H54 (cell line): ENCODE measurements around the gene ATP5PB.

Source experiments
- DNase-seq: peaks from one replicate; pipeline ENCODE4 v3.0.0; 2011; ENCODE audit warnings: low spot score, mixed read lengths; ENCODE audit not compliant: insufficient read length
- FAIRE-seq: peaks from 3 replicates; lab custom pipeline; 2011; peaks lifted over from hg19 to GRCh38; lab: Jason Lieb, UNC
- POLR2A ChIP-seq: IDR thresholded peaks from 2 replicates; pipeline ENCODE4 v1.6.1; 2011; ENCODE audit warnings: low read depth, mild to moderate bottlenecking, low read length

The ATP5PB gene

DNA sequence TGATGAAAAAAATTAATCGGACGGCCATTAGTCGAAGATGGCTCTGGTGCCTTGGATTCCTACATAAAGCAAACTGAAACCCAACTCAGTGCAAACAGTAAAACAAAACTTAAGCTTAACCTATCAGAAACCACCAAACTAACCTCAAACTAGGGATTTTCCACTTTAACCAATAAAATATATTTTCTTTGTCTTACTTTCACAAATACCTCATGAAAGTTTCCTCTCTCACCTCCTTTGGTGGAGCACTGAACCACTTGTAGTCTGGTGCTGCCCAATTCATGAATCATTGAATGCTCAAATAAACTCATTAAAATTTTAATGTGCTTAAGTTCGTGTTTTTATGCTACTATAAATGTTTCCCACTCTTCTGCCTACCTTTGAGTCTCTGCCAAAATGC, 47.1 kb downstream of the ATP5PB start:
- FAIRE-seq: no peak
- no peak for TF ChIP-seq POLR2A
- DNase-seq: no peak

DNA sequence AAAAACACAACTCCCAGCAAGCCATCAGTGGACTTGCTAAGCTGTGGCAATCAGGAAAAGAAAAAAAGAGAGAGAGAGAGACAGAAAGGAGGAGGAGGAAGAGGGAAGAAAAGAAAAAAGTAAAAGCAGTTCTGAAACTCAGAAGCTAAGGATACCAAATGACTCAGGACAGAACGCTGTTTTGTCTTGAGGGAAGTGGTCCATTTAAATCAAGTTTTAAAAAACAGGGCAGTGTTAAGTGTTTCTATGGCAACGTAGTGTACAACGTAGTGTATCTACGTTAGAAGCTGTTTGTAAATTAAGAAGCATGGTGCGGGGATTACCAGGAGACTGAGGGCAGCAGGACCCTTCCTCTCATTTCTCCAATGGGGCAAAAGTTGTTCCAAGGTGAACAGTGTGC, 48.3 kb downstream of the ATP5PB start:
- DNase-seq (no peak), FAIRE-seq (no peak)
- TF ChIP-seq POLR2A: no peak

DNA sequence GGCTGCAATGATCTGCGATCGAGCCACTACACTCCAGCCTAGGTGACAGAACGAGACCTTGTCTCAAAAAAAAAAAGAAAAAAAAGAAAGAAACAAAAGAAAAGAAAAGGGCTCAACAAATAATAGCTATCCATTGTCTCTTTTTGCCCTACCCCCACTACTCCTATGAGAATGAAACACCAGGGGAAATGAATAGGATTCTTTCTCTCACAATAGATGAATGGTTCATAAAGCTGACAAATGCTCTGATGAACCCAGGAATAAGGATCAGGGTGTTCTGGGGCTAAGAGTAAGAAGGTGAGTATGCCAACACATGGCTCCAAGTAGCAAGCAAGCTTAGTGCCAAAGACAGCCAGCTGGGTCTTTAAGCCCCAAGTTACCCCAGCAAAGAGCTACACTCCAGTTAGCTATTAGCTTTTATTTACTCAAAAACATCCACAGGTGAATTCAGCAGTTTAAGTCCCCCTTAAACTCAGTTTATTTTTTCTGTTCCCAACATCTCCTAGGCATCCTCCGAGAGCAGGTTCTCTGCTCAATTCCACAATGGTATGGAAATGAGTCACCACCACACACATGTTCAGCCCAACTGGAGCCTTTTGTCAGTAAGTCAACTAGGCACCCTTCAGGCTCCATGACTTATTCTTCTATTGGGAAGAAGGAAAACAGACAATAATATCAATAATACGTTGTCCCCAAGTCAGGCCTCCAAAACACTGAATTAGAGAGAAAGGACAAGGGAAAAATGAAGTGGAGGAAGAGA, 49.9 kb downstream of the ATP5PB start:
- no peak for DNase-seq

DNA sequence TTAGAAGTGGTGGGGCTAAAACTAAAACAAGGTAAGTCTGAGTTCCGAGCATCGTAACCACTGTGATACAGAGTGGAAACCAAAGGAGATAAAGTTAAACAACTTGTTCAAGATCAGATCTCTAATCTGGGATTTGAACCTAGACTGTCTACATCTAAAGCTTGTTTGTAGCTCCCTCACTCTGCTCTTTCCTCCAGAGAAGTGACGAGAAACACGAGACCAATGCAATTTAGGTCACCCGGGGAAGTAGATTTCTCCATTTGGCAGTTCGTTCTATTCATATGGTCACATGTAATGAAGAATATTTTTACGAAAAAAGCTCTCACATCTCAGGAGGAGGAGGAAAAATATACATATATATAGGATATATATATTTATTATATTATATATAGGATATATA, 52.4 kb downstream of the ATP5PB start:
- no peak for DNase-seq
- TF ChIP-seq POLR2A: no peak
- FAIRE-seq: no peak

More for the DNA sequence above, 49.9 kb downstream of the ATP5PB start:
- TF ChIP-seq POLR2A: no peak
- FAIRE-seq: no peak

DNA sequence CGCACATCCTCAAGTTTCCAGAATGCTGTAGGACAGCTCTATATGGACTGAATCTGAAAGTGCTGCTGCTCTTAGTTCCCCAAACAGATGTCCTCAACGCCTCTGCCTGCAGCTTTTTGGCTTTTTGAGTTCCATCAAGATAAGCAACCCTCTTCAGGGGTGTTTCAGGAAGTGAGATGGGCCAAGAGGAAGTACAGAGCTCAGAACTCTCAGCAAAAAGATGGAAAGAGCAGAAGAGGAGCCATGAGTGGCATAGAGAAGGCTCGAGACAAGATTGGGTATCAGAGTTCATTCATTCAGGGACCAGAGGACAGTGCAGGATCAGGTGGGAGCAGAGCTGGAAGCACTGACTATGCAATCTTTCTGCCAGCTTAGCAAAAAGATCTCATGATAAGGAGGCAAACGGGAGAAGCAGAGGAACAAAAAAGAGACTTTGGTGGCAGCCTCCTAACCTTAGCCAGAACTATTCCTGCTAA, 54.4 kb downstream of the ATP5PB start, which contains the start of the genes ADORA3 and TMIGD3:
Gene ADORA3 (minus strand): TSS at position 49 of the 476 bp plus-strand sequence. CDS start 279 bp downstream, outside the sequence.
Gene TMIGD3 (minus strand): TSS at position 49 of the 476 bp plus-strand sequence. CDS start 279 bp downstream, outside the sequence.
- no peak for TF ChIP-seq POLR2A
- FAIRE-seq (no peak), DNase-seq (no peak)

DNA sequence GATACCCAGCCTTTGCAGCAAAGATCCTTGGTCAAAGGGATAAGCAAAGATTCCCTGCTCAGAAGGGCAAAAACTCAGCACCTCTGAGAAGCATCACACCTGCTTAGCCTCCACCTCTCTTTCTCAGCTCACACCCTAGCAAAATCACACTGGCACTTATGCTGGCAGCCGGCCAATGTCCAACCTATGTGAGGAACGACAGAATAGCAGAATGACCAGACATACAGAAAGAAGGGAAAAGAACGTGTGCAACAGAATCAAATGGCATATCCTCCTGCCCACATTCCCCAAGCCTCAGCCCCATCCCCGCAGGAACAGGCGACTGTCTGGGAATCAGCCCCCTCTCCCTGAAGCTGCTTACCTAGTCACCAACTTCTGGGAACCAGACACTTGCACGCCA, 54.8 kb downstream of the ATP5PB start:
- TF ChIP-seq POLR2A: no peak
- FAIRE-seq: no peak

DNA sequence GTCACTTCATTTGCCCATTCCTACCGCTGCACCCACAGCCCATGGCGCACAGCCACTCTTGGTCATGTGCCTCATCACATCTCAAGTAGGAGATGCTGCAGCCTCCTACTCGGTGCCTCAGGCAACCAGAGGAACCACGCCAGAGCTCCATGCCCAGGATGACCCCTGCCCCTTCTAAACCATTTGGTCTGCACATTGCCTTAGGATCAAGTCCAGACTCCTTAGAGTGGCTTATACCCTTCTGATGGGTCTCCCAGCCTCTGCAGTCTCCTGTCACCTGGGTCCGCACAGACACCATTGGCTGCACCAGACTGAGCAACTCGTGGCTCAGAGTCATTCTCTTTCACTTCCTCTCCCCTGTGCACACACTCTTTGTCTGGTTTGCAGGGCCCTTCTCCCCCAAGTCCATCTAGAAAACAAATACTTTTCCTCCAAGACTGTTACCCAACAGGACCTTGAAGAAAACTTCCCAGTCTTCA, 56.4 kb downstream of the ATP5PB start:
- FAIRE-seq (no peak), DNase-seq (no peak)
- TF ChIP-seq POLR2A: no peak

More for the DNA sequence above, 54.8 kb downstream of the ATP5PB start:
- no peak for DNase-seq

DNA sequence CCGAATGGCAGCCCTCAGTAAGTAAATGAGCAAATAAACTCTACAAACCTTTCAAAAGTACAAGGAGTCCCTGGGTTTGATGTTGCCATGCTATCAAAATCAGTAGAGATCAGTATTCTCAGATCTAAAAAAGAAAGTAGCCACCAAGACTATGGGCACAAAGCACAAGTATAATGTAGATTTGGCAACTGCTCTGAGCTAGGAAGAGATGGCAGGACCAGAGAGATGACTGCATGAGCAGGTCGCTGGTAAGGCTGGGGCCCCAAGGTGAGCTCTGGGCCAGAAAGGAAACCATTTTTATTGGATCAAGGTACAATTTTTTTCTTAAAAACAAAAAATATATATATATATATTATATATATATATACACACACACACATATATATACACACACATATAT, 57.3 kb downstream of the ATP5PB start:
- TF ChIP-seq POLR2A: no peak
- no peak for FAIRE-seq

DNA sequence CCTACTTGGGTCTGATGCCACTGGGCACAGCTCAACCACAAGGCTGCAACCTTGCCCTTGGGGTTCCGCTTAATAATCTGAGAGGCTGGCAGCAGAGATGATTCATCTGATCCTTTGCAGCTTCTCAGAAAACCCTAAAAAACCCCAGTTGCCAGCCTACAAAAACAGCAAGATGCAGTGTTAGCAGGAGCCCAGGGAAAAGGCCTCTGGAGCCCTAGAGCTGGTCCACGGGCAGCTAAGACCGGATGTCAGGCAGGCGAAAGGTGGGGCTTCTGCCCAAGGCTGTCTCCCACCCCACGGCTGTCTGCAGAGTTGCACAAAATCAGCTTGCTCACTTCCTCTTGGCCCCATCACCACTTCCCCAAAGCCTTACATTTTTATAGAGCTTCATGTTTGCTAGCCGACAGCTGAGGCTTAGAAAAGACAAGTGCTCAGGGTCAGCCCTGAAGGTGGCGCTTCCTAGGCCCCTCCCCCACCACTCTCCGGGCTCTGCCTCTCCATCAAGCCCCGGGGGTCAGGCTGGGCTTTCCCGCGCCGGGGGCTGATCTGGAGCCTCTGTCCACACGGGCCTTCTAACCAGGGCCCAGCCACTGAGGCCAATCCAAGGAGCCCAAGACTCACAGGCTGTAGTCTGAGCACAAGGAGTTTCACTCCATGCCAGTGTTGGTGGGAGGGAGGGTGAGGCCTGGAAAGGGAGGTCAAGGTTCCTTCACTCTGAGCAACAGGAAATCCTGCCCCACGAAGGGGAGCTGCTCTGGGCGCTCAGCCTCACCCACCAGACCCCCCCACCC, 58.3 kb downstream of the ATP5PB start:
- 0 out of 2 replicates have a peak, but pooled peaks have one; percentile 10 for TF ChIP-seq POLR2A
- FAIRE-seq: no peak
- DNase-seq: peak; percentile 52

More for the DNA sequence above, 57.3 kb downstream of the ATP5PB start:
- DNase-seq: no peak

DNA sequence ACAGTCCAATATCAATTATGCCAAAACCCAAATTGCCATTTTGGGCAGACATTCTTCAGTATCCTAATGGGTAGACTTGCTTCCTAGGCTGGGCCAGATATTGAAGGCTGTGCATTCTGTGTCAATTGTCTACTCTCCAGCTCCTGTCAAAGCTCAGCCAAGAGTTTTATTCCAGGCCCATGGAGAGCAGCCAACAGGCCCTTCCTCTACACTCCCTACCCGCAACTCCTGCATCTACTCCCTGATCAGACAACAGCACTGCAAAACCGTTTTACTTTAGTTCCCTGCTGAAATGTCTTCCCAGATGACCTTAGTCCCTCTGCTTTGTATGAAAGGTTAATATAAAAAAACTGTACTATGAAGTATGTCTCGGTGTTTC, 60.7 kb downstream of the ATP5PB start:
- FAIRE-seq (no peak), DNase-seq (no peak)
- TF ChIP-seq POLR2A: no peak

DNA sequence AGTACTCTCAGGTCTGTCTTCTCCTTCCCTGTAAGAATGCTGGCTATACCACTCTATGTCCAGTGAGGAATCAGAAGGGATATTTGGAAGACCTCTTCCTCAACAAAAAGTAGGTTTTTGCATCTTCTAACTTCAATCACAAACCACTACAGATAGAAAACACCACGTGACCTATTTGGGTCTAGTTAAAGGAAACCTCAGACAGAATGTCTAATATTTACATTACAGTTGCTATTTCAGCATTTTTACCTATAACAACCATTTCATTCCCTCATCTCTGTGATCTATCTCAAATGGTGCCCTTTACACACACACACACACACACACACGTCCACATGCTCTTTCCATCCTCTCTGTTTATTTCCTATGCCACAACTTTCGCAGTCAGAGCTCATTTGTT, 62.1 kb downstream of the ATP5PB start:
- FAIRE-seq (no peak), DNase-seq (no peak)
- no peak for TF ChIP-seq POLR2A
